Erythroblast (primary cell): ENCODE results near the gene IFT88.

ENCODE experiments used
- DNase-seq, 2 experiments: peaks; one replicate each; lab custom pipeline; 2025; lab: John Stamatoyannopoulos, UW
- GATA1 ChIP-seq: IDR thresholded peaks from 2 replicates; pipeline ENCODE4 v1.6.1; 2011; ENCODE audit warnings: low read depth, mild to moderate bottlenecking, control low read depth, low read length, moderate library complexity
- POLR2A ChIP-seq: IDR thresholded peaks from 2 replicates; pipeline ENCODE4 v1.6.1; 2011; ENCODE audit warnings: mild to moderate bottlenecking, low read length

The IFT88 gene

GRCh38 chr13:20702915-20703779 lies 136.2 kb downstream of the IFT88 start, which contains the start of gene IL17D:
Gene IL17D, plus strand, starts transcription at chr13:20703699. Its CDS starts 303 bp downstream, at chr13:20704002.
- DNase-seq: peak; percentile 57 to 59
- no peak for TF ChIP-seq GATA1
- TF ChIP-seq POLR2A: no peak

- TF ChIP-seq GATA1 (no peak), POLR2A (no peak)
- DNase-seq: peak; percentile 82 to 85
These were observed 137.0 kb downstream of the IFT88 start for GRCh38 chr13:20703780-20704458.

- TF ChIP-seq POLR2A (no peak), GATA1 (no peak)
- no peak for DNase-seq
These were observed 137.6 kb downstream of the IFT88 start for GRCh38 chr13:20704459-20705069.

- DNase-seq: no peak
- no peak for TF ChIP-seq POLR2A
- TF ChIP-seq GATA1: no peak
These were observed 139.7 kb downstream of the IFT88 start for GRCh38 chr13:20706661-20707060.

DNA sequence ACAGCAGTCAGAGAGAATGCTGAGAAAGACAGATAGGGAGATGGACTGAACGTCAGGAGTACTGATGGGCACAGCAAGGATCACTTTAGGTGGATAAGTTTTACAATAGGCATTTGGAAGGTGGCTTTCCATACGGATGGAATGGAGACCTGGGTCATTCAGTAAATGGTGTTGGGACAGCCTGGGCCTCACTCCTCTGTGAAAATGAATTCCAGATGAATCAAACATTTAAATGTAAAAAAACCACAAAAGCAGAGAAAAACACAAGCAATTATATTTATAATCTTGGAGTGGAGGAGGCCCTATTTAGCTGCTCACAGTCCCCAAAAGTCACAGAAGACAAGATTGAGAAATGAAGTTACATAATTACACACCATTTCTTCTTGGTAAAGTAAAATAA lies 141.3 kb downstream of the IFT88 start:
- TF ChIP-seq GATA1 (no peak), POLR2A (no peak)
- DNase-seq: no peak

- TF ChIP-seq POLR2A (no peak), GATA1 (no peak)
- no peak for DNase-seq
These were observed 142.4 kb downstream of the IFT88 start for GRCh38 chr13:20709369-20709768.

DNA sequence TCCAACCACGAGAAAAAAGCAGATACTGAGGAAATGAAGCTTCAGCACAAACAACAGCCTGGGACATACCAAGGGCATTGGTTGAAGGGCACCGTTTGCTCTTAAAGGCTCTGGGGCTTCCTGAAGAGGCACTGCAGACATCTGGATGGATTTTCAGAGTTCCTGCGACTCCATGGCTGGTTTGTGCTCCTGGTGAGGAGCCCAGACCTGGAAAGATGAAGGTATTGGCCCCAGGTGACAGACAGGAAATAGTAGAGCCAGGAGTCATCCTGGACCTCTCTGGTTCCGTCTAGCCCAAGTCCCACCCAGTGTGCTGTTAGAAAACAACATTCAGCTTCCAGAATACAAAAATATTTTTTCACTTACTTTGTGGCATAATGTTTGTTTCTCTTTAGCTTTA lies 142.8 kb downstream of the IFT88 start:
- no peak for DNase-seq
- TF ChIP-seq GATA1: no peak
- no peak for TF ChIP-seq POLR2A

DNA sequence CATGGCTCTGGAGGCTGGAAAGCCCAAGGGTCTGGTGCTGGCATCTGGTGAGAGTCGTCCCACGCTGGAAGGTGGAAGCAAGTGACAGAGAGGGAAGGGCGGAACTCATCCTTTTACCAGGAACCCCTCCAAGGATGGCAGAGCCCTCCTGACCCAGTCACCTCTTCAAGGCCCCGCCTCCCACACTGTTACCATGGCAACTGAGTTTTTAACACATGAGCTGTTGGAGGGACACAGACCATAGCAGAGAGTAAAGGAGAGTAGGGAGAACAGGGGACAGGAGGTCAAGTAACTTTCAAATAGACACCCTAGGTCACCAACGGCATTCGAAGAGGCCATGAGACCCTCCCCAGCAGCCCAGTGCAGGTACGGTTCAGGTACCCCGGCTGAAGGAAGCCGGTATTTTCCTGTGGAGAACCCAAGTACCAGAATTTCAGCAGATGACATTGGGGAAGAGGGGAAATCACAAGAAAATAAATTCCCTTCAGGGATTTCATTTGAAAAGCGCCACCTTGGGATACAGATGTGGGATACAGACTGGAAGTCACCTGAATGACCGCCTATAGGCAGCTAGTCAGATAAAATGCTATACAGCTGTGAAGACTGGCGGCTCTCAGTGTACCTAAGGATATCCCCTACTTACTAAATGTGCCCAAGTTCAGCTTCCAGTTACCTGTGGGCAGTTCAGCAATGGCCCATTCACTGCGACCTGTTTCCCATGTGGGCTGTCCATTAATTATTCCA lies 144.5 kb downstream of the IFT88 start:
- peak; percentile 18 to 21 for DNase-seq
- no peak for TF ChIP-seq POLR2A
- TF ChIP-seq GATA1: no peak

DNA sequence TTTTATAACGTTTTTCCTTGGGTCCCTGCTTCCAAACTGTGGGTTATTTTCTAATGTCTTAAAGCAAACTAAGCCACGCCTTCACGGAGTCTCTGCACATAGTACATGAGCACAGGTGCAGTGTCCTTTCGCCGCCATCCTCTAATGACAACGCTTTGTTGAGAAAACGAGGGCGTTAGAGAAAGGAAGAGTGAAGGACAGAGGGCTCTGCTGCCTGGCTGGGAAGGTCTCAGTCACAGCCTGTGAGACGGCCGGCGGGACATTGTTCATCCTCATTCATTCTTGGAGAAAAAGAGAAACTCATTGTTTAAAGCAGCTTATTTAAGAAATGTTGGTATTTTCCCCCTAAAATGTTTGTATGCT lies 146.0 kb downstream of the IFT88 start:
- DNase-seq: no peak
- TF ChIP-seq POLR2A: no peak
- no peak for TF ChIP-seq GATA1

- peak in 1 of 2 experiments; percentile 11 for DNase-seq
These were observed 146.8 kb downstream of the IFT88 start for GRCh38 chr13:20713751-20714150.

DNA sequence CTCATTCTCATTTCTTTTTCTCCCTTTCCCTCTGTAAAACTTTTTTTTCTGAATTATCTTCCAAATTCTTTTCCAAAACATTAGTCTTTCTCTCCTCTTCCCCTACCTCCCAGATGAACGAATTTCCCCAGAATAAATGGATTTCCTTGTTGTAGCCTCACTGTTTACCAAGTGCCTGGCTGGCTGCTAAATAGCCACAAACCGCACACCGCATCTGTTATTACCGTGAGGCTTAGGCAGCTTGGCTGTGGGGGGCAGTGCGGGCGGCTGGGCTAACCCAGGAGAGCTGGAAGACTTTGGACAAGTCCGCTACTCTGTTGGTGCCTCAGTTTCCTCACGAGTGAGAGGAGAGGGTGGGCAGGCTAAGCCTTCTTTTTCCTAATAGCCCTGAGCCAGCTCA lies 147.2 kb downstream of the IFT88 start:
- TF ChIP-seq POLR2A (no peak), GATA1 (no peak)
- DNase-seq: no peak

More at GRCh38 chr13:20713751-20714150, 146.8 kb downstream of the IFT88 start:
- TF ChIP-seq POLR2A (no peak), GATA1 (no peak)

DNA sequence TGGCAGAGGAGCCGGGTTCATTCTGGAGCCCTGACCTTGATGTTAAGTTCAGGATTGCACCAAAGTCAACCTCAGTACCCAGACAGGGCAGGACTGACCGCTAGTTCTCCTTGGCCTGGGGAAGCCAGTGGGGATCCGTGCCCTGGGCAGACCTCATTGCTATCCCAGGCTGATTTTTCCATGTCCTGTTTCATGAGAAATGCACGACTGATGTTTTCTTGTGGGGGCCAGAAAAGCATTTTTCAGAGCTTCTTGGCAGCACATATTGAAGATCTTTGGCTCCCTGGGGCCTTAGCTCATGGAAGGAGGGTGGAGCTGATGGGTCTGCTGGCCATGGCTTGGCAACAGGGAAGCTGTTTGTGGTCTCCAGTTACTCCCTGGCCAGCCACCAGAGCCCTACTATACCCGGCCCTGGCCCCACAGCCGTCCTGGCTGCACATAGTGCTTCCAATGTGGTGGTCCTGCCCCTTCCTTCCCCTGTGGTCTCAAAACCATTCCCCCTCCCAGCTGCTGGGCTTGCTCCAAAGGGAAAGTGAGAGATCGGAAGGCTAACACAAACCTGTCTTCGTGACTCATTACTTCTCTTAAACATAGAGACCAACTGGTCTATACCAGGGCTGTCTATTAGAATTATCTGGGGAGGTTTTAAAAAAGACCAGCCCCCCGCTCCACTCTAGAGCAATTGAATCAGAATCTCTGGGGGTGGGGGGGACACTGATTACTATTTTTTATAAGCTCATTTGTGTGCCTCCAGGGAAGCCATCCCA lies 147.8 kb downstream of the IFT88 start:
- no peak for TF ChIP-seq GATA1
- no peak for TF ChIP-seq POLR2A
- no peak for DNase-seq
